ENCODE measurements around the gene PLLP. TPM values are rescaled to one million over a fixed set of nuclear protein-coding genes. Genes with fewer than 3 reads are reported as not detected.

The PLLP gene
- total and polyA plus RNA-seq, 10 of the 15 experiments (the other 5 are each of a cell fraction or from before 2014, with no cell fraction given), result 0.21 to 5.8 (median 0.67) TPM

DNA sequence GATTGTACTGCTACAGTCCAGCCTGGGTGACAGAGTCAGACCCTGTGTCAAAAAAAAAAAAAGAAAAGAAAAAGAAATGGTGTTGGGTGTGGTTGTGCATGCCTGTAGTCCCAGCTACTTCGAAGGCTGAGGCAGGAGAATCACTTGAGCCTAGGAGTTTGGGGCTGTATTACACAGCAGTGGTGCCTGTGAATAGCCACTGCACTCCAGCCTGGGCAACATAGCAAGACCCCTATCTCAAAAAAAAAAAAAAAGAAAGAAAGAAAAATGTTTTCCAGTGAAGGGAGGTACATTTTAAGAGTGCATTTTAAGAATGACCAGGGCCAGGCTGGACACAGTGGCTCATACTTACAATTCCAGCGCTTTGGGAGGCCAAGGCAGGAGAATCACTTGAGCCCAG, 33.1 kb downstream of the PLLP start:
- Histone ChIP-seq H3K4me1 (ENCODE audit: control insufficient read depth, insufficient read depth, low read length) (peaks cover under 1% of the 10 kb centered on the region; the same call in 1 of the 2 replicates), H3K9ac (ENCODE audit: control insufficient read depth, insufficient read depth, low read length) (no peak overlapping the region), H3K36me3 (ENCODE audit: control insufficient read depth in 2 of 2, insufficient read depth in 2 of 2, low read length in 1 of 2) (peaks cover 2 to 17% of the 10 kb centered on the region in 2 experiments), H3K4me2 (ENCODE audit: control insufficient read depth, insufficient read depth) (no peak overlapping the region), H3K27me3 (replicated peaks in 1 of 2; ENCODE audit: control insufficient read depth in 2 of 2, insufficient read depth in 2 of 2, low read length in 1 of 2) (no peaks in the 10 kb centered on the region), H3K9me3 (replicated peaks; ENCODE audit: control insufficient read depth, insufficient read depth, low read length) (no peaks in the 10 kb centered on the region; the same call in 2 of the 3 replicates), H3K4me3 (no peak overlapping the region), H3K27ac (ENCODE audit: control insufficient read depth, insufficient read depth) (no peak overlapping the region), H3K79me2 (ENCODE audit: control insufficient read depth, insufficient read depth, low read length) (no peaks in the 10 kb centered on the region; the same call in 1 of the 2 replicates), H4K20me1 (ENCODE audit: control insufficient read depth, insufficient read depth) (no peaks in the 10 kb centered on the region), H2AFZ (ENCODE audit: control insufficient read depth, low read depth, low read length) (no peak overlapping the region)
- DNase-seq (ENCODE audit: low read depth, low spot score) (no peak), ATAC-seq (no peak), FAIRE-seq (no peak)
- intact Hi-C loops (cut with micrococcal nuclease; ENCODE audit: unreplicated experiment) (no loop called here), in situ Hi-C loops (cut with MboI) (no loop called here)
- ChIA-PET SMC1A (ENCODE audit: uncharacterized antibody, unreplicated experiment) (no interaction called here), POLR2A (interaction anchor here (1.1 kb wide), 1 partner anchor 10 kb away, joined by 3 read pairs; no protein-coding TSS in a partner anchor), CTCF (interaction anchor here (1.0 kb wide), 1 partner anchor 158 kb away, joined by 3 read pairs; no protein-coding TSS in a partner anchor), RAD21 (ENCODE audit: unreplicated experiment) (no interaction called here)
- WGBS (ENCODE audit: insufficient coverage, insufficient replicate concordance, low lambda C conversion rate, missing lambda C conversion rate), result 100% methylated on average over 2 of the region's 2 CpGs
- BruUV-seq (replicated peaks), result no TSS peak
- TF ChIP-seq, protein P1, sequence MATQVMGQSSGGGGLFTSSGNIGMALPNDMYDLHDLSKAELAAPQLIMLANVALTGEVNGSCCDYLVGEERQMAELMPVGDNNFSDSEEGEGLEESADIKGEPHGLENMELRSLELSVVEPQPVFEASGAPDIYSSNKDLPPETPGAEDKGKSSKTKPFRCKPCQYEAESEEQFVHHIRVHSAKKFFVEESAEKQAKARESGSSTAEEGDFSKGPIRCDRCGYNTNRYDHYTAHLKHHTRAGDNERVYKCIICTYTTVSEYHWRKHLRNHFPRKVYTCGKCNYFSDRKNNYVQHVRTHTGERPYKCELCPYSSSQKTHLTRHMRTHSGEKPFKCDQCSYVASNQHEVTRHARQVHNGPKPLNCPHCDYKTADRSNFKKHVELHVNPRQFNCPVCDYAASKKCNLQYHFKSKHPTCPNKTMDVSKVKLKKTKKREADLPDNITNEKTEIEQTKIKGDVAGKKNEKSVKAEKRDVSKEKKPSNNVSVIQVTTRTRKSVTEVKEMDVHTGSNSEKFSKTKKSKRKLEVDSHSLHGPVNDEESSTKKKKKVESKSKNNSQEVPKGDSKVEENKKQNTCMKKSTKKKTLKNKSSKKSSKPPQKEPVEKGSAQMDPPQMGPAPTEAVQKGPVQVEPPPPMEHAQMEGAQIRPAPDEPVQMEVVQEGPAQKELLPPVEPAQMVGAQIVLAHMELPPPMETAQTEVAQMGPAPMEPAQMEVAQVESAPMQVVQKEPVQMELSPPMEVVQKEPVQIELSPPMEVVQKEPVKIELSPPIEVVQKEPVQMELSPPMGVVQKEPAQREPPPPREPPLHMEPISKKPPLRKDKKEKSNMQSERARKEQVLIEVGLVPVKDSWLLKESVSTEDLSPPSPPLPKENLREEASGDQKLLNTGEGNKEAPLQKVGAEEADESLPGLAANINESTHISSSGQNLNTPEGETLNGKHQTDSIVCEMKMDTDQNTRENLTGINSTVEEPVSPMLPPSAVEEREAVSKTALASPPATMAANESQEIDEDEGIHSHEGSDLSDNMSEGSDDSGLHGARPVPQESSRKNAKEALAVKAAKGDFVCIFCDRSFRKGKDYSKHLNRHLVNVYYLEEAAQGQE (IDR thresholded peaks at IDR 0.05; ENCODE audit: low read depth, low read length), result no peak
- no peak for TF ChIP-seq MTA3 (IDR thresholded peaks at IDR 0.05; ENCODE audit: borderline replicate concordance, low read length)
- no peak for TF ChIP-seq TCF3 (IDR thresholded peaks at IDR 0.05; ENCODE audit: borderline replicate concordance, insufficient read depth, low read depth, low read length)
